Effector CD8-positive, alpha-beta T cell (primary cell): ENCODE results near the gene XCL1.

Experiments
- DNase-seq: peaks from one replicate; lab custom pipeline; 2025; lab: John Stamatoyannopoulos, UW

XCL1 gene

DNA sequence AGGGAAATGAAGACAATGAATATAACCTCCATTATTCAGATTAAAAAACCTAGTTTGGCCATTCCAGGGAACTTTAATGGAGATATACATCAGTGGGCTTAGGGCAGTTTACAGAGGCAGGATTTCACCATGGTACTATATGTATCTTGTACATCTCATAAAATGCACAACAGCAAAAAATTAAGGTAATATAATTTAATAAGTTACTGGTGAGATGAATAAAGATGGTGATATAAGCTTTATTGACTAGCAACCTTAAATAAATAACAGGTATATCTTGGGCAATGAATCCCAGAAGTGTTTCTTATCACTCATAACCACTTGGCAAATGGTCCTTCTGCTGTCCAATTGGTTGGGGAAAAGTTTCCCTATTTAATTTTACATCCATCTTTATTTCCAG, 29.0 kb downstream of the XCL1 start:
- no peak for DNase-seq

- DNase-seq, result no peak
Measured at GRCh38 chr1:168606096-168606495, 29.7 kb downstream of the XCL1 start.

GRCh38 chr1:168607872-168608428, 31.5 kb downstream of the XCL1 start:
- DNase-seq, result no peak

DNA sequence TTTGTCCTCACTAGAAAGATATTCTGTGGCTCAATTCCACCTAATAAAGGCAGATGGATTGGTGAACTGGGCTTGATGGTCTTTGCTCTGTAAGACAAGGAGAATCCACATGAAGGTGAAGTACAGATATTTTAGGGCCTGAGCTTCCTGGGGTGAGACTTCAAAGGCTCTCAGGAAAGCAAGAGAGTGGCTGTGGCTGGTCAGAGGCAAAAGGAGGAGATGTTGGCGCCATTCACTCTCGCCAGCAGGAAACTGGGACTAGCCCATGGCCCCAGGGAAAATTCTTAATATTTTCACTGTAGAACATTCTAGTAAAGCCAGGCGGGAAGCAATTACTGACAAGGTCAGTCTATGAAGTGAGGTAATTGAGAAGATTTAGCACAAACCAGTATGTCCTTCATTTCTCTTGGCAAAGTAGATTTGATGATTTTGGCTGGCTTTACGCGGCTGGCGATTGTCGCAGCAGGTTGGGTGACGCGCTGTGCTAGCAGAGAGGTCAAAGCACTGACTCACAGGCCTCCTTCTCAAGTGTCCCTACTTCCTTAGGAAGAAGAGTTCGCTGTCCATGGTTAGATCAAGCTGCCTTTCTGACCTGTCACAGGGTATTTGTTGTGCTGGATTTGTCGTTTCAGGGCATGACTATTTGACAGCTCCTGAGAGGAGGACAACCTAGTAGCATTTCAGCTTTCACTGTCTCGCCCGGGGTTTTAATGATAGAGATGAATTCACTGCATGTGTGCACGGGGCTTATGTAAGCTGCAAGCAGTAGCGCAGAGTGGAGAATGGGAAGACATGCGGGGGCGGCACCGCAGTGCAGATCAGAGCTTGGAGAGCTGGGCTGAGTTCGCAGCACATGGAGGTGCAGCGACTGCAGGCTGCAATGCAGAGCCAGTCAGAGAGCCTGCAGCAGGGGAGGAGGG, 32.7 kb downstream of the XCL1 start:
- DNase-seq, result no peak

GRCh38 chr1:168609741-168610510, 33.5 kb downstream of the XCL1 start:
- DNase-seq, result no peak

DNA sequence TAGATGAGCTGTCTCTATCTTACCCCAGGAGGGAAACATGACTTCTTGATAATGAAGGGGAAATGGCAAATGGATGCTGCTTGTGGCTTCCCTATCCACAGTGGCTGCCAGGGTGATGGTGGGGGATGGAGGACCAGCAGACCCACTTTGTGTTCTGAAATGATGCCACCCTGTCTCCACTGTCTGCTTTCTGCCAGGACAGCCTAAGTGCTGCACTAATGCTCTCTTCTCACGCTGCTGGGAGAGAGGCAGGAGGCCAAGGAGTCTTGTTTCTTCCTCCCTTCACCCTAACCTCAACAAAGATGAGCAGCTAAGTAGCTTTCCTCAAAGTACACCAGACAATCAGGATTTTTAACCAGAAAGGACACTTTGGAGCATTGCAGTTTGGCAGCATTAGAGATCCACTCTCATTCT, 36.6 kb downstream of the XCL1 start:
- no peak for DNase-seq

DNA sequence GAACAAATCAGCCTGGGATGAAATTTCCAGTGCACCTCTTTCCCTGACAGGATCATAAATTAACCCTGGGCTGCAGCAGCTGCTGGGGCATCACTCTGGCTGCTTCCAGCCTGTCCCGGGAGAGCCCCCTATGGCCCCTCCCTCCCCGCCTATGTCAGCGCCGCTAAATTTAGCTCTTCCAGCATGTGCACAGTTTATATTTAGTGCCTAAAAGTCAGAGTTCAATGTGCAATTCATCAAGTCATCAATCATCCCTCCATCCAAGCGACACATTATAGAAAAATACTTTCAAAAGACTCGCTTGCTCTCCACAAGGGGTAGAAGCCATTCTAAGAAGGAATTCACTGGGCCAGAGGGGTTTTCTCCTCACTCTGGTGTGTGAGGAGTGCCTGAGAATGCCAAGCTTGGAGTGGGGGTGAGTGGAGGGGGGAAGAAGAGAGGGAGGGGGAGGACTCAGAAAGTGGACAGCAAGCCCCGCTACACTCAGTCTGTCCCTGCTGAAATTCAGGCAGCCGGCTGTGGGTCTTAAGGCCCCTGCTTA, 37.4 kb downstream of the XCL1 start:
- no peak for DNase-seq

GRCh38 chr1:168614235-168614634, 37.8 kb downstream of the XCL1 start:
- DNase-seq, result no peak

DNA sequence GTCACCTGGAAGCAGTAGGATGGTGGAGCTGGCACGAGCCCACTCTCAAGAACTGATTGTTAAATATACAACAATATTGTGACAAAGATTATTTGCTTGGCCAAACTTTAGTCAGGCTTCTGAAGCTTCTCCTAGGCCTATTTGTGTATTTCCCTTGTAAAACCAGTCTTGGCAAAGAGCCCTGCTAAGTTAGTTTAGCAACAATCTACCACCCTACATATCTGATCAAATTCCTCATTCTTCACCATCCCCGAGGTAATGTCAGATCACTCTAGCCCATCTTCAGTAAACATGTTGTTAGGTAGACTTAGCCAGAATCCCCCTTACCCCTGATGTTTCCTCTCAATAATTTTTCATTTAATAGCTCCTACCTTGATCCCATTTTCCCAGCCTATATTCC, 39.6 kb downstream of the XCL1 start:
- DNase-seq, result no peak

DNA sequence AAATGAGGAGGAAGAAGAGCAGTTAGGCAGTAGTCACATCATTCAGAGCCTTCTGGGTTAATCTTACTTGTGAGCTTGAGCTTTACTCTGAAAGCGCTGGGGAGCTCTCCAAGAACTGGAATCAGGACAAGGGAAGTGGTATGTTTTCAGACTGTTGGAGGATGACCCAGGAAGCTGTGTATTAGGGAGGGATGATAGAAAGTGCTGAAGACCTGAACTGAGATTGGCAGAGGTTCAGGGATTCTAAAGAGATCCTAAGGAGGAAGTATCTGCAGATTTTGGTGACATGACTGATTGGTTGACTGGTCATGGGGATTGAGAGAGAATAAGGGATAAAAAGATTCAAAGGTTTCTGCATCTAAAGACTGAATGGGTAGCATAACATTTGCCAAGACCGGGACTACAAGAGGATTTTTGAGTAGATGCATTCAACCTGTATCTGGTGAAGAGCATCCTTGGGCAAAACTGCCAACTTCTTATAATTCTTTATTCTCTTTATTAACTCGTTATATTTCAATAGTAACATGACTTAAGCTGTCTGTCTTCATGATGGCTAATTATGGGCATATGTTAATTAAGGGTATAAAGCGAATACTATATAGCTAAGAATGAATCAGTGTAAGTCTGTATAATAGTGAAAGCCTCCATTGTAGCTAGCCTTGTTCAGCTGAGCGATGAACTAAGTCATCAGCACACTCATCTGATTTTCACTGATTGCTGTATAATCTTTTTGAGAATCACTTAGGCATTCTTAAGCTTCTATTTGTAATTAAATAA, 41.8 kb downstream of the XCL1 start:
- no peak for DNase-seq

GRCh38 chr1:168618886-168619285, 42.5 kb downstream of the XCL1 start:
- DNase-seq, result no peak

DNA sequence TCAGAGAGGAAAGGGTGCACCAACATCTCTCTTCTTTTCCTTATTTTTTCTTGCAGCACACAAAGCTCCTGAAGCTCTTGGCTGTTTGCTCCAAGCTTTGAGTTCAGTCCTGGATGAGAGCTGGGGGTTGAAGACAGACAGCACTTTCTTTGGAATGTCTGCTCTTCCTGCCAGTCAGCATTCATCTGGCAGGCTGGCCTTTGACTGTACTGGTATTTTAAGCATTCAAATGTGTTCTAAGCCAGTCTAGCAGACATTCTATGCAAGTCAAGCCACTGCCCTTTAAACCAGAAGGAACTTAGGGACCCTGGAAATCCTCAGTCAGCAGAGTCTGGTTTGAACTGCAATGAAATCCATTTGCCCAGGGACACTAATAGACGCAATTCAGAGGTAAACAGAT, 45.0 kb downstream of the XCL1 start:
- DNase-seq, result no peak

GRCh38 chr1:168623003-168623828, 46.8 kb downstream of the XCL1 start:
- no peak for DNase-seq

DNA sequence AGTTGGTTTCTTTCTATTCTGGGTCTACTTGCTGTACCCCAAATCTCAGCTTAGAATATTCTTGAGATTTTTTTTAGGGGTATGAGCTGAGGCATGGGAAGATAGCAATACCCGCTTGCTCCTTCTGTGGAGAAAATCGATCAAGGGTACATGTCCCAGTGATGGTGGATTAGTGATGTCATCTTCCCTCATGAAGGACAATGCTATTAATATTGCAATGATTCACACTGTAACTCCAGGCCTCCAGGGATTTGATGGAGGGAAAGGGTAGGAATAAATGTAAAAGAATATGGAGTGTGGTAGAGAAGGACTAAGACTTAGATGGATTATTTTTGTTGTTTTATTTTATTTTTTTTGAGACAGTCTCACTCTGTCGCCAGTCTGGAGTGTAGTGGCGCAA, 47.4 kb downstream of the XCL1 start:
- DNase-seq, result no peak

DNA sequence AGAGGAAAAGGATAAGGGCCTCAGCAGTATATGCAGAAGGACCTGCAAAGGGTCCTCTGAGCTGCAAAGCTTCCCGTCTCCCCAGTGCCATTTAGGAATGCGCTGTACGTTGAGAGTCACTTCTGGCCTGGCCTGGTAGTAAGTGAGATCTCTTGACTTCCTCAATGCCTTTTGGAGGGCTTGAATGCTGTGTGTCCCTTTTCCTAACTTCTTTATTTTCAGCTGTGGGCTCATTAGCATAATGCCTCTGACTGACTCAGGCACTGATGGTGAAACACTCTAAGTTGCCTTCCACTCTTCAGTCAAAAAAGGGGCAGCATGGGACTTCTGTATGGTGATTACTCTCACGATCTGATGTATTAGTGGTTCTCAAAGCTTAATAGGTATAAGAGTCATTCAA, 49.9 kb downstream of the XCL1 start:
- no peak for DNase-seq

GRCh38 chr1:168627370-168627769, 51.0 kb downstream of the XCL1 start:
- DNase-seq, result no peak

DNA sequence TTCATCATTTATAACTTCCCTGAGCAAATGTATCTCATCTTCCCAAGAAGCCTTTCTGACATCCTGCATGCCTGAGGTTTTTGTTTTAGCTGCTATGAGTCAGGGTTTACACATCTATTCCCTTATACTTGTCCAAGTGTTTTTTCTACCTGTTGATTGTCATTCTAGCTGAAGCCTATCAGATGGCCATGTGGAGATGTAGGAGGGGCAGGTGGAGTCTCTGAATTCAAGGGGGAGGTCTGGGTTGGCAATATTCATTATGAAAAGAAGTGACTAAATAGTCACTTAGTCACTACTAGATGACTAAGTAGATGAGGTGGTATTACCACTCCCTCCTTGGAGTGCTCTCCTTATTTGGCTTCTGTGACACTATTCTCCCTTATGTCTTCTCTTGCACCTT, 52.4 kb downstream of the XCL1 start:
- no peak for DNase-seq

DNA sequence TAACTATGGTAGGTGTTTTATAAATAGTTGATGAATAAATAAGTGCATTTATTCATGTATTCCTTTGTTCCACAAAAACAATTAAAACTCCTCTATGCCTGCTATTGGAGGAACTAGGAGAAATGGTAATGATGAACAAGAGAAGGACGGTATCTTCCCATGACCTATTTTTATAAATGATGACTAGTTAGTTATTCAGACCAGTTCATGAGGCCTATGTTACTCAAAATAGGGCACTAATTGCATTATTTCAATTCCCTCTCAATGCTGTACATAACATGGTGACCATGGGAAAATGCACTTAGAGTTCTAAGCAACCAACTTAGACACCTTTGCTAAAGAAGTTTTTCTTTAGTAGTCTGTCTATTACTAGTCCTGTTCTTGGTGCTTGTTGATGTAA, 53.1 kb downstream of the XCL1 start:
- DNase-seq, result no peak
